ENCODE measurements around the gene RNF151.
"Not testable (repeated sequence)": the region's sequence is repeated elsewhere in the genome, so short reads cannot be mapped to it uniquely, and the experiment has no call there.

Gene RNF151, protein sequence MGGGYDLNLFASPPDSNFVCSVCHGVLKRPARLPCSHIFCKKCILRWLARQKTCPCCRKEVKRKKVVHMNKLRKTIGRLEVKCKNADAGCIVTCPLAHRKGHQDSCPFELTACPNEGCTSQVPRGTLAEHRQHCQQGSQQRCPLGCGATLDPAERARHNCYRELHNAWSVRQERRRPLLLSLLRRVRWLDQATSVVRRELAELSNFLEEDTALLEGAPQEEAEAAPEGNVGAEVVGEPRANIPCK

GRCh38 chr16:1966460-1966859 lies at the start of gene RNF151:
Gene RNF151 (plus strand): TSS chr16:1966856. CDS start chr16:1966882, 26 bp downstream.
- DNase-seq: no peak

DNA sequence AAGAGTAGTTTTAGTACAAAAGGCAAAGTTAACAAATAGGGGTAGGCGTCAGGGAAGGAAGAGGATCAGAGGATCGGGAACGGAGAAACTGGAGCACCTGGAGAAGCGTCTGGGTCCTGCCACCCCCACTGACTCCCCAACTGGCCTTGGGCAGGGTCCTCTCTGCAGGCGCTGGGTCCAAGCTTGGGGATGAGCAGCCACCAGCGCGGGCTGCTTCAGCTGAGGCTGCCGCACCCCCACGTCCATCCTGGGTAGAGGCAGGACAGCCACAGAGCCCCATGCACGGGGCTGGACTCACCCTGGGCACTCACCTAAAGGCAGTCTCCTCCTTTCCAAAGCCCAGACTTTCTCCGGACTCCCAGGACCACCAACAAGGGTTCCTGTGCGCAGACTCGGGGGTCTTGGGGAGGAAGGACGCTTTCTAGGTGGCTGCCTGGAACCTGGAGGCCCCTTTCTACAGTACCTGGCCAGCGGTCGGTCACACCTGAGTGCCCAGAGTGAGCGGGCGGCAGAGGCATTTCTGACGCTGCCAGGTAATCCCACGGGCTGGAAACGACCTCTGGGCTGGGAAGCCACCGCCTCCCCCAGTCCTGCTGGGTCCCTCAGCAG lies 49.5 kb upstream of the RNF151 start:
- DNase-seq: no peak

- DNase-seq: no peak
These were observed 48.8 kb upstream of the RNF151 start for GRCh38 chr16:1917665-1918350.

DNA sequence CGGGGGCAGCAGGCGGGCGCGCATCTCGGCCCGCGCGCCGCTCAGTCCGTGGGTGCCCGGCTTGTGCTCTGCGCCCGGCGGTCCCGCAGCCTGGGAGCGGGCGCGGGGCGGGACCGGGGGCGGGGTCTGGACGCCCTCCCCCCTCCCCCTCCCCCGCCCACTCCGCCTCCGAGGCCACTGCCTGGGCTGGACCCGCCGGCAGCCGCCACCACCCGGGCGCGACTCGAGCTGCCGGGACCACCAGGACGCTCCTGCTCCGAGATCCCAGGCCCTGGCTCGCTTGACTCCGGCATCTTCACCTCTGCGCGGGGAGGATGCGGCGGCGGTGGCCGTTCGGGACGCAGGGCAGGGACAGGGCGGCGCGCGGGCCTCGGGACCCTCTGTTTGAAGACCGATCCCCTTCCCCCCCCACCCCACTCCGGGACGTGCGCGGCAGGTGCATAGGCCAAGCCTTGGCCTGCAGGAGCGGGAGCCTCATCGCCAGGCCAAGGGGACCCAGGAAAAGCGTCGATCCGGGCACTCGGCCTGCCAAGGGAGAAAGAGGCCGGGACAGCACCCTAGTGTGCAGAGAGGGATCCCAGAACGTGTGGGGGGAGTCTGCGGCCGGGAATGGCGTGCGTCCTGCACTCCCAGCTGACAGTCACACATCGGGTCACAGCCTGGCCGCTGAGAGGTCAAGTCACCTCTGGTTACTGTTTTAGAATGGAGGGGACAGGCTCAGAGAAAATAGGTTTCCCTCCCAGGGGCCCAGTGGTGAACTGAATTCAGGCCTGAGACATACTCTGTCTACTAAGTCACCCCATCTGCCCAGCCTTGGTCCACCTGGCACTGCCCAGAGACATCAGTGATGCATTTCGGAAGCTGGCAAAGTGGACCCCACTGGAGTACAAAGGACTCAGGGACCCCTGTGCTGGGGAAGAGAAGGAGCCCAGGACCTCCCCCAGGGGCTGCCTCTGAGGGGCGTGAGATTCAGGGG lies 48.0 kb upstream of the RNF151 start, which contains the start of gene HS3ST6:
Gene HS3ST6 (minus strand): TSS at position 65 of the 976 bp plus-strand sequence. CDS start 92 bp downstream, outside the sequence.
- no peak for DNase-seq

GRCh38 chr16:1919327-1919998 lies 47.2 kb upstream of the RNF151 start:
- no peak for DNase-seq

- DNase-seq: not testable (repeated sequence)
These were observed 46.5 kb upstream of the RNF151 start for GRCh38 chr16:1920122-1920521.

- peak; percentile 74 for DNase-seq
These were observed 45.9 kb upstream of the RNF151 start for GRCh38 chr16:1920727-1921171.

- DNase-seq: no peak
These were observed 44.3 kb upstream of the RNF151 start for GRCh38 chr16:1922357-1922756.

DNA sequence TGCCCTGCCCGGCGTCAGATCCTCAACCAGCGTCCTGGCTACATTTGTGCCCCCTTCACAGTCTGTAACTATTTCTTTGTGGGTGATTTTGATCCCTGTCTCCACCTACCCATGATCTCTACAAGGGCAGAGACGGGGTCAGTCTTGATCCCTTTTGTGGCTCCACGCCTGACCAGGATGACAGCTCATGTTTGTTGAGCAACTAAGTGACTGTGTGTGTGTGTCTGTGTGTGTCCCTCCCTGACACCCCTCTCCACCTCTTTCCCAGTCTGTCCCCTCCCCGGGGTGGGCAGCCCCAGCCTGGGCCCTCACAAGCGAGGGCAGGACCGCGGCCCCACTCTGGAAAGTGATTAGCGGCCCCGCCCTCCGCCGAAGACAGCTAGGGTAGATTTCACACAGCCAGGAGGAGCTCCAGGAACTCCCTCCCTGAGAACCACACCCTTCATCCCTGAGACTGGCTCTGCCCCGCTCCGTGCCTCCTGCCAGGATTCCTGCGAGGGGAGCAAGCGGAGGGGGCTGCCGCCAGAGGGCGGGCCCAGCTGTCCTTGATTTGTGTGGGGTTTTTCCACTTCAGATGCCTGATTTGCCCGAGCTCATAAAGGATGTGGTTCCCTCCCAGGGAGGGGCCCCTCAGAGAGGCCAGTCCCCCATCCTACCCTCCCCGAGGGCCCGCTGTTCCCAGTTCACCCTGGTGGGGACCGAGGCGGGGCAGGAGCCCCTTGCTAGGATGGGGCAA lies 43.2 kb upstream of the RNF151 start:
- peak; percentile 93 for DNase-seq

DNA sequence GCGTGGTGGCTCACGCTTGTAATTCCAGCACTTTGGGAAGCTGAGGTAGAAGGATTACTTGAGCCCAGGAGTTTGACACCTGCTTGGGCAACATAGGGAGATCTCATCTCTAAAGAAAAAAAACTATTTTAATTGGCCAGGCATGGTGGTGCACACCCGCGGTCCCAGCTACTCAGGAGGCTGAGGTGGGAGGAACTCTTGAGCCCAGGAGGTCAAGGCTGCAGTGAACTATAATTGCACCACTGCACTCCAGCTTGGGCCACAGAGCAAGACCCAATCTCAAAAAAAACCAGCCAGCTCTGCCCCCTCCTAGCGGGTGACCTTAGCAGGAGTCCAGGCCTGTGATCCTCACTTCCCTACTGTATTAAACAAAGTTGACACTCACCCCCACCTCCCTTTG lies 42.6 kb upstream of the RNF151 start:
- no peak for DNase-seq

DNA sequence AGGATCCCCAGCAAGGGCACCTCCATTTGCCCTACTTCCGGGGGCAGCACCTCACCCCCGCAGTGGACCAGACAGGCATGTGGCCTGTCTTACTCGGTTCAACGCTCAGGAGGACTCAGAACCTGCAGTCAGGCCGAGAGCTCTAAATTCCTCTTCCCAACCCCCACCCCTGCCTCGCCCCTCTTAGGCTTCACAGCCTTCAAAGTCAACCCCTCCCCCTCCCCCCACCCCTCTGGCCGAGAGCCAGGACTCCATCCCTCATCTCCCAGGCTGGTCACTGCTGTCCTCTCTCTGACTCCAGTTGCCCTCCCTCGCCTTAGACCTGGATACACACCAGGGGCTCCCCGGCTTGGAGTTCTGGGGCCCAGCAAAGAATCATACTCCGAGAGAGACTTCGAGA lies 40.4 kb upstream of the RNF151 start:
- DNase-seq: no peak

DNA sequence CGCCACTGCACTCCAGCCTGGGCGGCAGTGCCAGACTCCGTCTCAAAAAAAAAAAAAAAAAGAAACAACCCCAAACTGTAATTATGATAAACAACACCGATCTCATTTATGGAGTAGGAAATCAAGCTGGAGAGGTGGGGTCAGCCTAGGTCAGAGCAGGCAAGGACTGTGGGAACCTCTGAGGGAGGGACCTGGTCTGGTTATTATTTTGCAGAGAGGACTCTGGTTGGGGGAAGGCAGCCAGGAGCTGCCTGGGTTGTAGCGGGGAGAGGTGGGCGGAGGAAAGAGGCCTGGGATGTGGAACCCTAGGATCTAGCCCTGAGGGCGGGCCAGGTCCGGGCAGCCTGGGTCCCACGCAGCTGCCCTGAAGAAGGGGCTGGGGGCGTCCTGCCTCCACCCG lies 37.6 kb upstream of the RNF151 start:
- no peak for DNase-seq

DNA sequence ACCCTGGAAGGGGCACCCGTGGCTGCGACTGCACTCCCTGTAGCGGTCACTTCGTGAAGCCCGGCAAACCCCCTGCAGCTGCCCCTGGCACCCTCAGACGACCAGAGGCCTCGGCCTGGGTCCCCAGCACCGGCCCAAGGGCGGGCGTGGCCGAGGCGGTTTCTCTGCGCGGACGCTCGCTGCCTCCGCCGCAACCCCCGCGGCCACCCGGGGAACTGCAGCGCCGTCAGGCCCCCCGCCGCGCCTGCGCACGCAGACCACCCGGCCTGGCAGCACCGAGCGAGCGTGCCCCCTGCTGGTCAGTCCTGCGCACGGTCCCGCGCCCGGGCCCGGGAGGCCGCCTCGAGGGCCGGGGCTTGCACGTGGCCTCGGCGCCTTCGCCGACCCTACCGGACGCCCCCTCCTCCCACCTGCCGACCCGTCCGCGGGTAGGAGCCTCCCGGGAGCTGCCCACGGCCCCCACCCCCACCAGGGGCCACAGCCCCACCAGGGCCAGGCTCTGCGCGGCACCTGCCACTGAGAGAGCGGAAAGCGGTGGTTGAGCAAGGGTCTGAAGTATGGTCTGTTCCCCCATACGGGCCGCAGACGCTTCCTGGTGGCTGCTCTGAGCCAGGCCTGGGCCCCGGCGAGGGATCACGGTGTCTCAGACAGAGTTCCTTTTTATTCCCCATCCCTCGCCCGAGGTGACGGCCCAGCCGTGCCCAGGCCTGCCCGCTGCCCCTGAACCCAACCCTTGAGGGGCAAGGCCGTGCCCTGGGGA lies 36.9 kb upstream of the RNF151 start:
- peak; percentile 90 for DNase-seq

DNA sequence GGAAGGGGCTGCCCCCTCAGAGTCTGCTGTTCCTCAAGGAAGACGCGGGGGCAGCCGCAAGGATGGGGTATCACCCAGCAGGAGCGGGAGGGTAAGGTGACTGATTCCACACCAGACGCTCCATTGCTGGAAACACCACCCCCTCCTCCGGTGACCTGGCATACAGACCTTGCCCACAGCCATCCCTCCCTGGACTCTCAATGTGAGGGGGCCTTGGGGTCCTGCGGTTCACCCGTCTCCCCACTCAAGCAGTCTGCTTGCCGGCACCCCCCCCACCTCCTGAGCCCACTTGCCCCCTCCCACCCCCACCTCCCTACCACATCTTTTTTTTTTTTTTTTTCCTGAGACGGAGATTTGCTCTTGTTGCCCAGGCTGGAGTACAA lies 36.3 kb upstream of the RNF151 start:
- no peak for DNase-seq

- peak; percentile 86 for DNase-seq
These were observed 34.3 kb upstream of the RNF151 start for GRCh38 chr16:1932050-1933028.

DNA sequence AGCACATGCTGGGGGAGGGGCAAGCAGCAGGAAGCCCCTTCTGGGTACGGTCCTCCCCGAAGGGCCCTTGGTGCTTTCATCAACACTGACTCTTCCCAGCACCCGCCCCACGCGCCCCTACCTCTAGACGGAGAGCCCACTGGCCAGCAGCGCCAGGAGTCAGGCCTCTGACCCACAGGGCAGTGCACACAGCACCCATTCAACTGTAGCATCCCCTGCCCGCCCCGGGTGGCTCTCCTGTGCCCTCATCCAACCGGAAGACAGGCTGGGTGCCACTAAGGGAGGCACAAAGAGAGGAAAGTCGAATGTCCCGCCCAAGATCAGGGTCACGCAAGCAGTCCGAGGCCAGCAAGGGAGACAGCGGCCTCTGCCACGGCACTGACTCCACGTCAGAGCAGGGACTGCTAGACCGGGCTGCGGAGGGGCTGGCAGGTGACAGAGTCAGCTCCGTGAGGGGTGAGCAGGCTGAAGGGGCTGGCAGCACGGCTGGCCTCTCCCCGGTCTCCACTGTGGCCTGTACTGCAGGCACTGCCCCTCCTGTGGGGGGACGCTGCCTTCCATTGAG lies 33.5 kb upstream of the RNF151 start:
- peak; percentile 47 for DNase-seq

- DNase-seq: no peak
These were observed 29.6 kb upstream of the RNF151 start for GRCh38 chr16:1936945-1937479.

GRCh38 chr16:1938316-1938715 lies 28.3 kb upstream of the RNF151 start:
- DNase-seq: peak; percentile 39

- no peak for DNase-seq
These were observed 27.7 kb upstream of the RNF151 start for GRCh38 chr16:1938910-1939309.

Measured in islet precursor cell (in vitro differentiated cells).